SK-MEL-5 (cell line): ENCODE results near the gene DNAJB6. TPM values are rescaled to one million over a fixed set of nuclear protein-coding genes. Genes with fewer than 3 reads are reported as not detected.

ENCODE experiments used
- DNase-seq: peaks from one replicate; pipeline ENCODE4 v3.0.0-alpha.2; 2016; ENCODE audit warnings: low read depth, low spot score
- in situ Hi-C: cut with HindIII; loops from 2 replicates; pipeline ENCODE4 v1.10.0; 2016; ENCODE audit warnings: low sequenced_read_pairs, high pct_unique_total_duplicates, low pct_unique_long_range_greater_than_20kb
- total RNA-seq: library from RNA; depleted of rRNA; stranded (reverse); fragments of >200 nt; shearing (Covaris generic); gene quantifications from 2 replicates; pipeline ENCODE4 v1.2.3, GENCODE V29; 2014

Gene DNAJB6
- total RNA-seq, 1 experiment from 2014 or later, result 120 TPM

DNA sequence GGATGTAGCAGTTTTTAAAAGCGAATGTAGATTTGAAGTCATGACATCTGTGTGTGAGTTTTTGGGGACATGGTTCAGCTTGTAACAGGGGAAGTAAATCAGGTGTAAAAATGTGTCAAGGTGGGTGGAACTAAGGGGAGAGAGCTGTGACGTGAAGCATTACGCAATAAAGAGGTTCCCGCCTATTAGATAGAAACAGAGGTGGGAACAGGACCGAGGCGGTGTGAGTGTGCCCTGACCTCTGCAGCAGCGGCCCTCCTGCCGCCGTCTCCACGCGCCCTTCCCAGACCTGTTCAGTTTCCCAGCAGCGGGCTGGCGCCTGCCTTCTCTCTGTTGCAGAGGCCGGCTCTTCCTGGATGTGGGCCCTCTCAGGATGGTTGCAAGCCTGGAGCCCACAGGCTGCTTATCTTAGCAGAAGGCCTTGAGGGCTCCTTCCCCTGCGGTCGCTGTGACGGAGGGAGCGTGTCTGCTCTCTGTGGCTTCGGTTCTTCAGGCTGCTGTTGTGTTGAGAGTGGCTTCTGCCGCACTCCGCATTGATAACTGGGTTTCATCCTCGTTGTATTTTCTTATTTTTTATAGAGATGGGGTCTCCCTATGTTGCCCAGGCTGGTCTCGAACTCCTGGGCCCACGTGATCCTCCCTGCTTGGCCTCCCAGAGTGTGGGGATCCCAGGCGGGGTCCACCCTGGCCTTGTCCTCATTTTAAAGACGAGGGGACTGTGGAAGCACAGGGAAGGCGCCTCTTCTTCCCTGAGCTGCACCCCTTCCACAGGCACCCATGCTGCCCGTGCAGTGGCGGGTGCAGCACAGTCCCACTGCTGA is 65.0 kb downstream of the DNAJB6 start:
- DNase-seq, result no peak
- in situ Hi-C loops, result no loop called here

- DNase-seq, result no peak
- in situ Hi-C loops, result no loop called here
Measured at GRCh38 chr7:157402388-157402703, 65.5 kb downstream of the DNAJB6 start.

DNA sequence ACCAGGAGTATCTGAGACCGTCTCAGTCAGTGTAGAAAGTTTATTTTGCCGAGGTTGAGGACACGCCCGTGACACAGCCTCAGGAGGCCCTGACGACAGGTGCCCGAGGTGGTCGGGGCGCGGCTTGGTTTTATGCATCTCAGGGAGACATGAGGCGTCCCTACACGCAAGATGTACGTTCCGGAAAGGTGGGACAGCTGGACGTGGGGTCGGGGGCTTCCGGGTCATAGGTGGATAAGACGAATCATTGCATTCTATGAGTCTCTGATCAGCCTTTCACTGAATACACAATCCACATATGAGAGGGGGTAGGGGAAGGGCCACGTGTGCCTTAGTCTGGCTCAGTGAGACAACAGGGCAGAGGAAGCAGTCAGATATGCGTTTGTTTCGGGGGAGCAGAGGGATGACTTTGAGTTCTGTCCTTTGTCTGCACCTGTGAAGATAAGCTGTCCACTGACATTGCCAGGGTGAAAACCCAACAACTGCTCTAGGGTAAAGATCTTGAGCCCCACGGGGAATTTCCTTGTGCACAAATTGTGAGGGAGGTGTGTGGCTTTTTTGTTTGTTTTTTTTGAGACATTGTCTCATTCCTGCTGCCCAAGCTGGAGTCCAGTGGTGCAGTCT is 66.2 kb downstream of the DNAJB6 start:
- in situ Hi-C loops, result no loop called here
- no peak for DNase-seq

DNA sequence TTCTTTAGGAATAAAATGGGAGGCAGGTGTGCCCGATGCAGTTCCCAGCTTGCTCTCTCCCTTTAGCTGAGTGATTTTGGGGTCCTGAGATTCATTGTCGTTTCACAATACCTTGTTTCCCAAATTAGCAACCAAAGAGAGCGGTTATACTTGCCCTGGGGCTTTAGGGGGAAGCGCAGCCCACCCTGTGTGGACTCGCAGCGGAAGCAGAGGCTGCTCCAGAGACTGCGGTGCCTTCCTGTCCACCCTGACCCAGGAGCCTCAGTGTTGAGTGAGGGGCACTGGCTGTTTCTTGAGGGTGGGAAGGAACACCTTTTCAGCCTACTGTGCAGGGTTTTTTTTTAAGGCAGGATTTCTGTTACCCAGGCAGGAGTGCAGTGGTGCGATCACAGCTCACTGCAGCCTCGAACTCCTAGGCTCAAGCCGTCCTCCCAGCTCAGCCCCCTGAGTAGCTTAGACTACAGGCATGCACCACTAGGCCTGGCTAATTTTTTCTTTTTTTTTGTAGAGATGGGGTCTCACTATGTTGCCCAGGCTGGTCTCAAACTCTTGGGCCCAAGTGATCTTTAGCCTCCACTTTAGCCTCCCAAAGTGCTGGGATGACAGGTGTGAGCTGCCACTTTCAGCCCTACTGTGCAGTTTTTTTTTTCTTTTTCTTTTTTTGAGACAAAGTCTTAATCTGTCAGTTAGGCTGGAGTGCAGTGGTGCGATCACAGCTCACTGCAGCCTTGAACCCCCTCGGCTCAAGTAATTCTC is 67.0 kb downstream of the DNAJB6 start:
- no peak for DNase-seq
- in situ Hi-C loops, result no loop called here

- no peak for DNase-seq
- in situ Hi-C loops, result no loop called here
Measured at GRCh38 chr7:157404845-157405481, 68.2 kb downstream of the DNAJB6 start.

DNA sequence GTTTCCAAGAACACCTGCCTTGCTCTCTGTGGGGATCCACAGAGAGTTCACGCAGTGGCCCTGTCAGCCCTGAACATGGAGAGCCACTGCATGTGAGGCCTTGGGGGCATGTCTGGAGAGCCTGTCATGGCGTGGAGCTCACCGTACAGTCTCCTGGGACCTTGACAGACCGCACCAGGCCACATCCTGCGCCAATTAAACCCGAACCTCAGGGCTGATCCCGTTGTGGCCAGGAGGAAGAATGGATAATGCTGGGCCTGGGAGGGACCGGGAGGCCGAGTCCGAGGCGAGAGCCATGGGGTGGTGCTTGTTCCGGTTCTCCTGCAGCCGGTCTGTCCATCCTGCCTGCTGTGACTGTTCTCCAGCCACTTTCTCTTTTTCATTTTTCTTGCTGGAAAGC is 68.7 kb downstream of the DNAJB6 start:
- in situ Hi-C loops, result no loop called here
- DNase-seq, result no peak

- no peak for DNase-seq
- in situ Hi-C loops, result no loop called here
Measured at GRCh38 chr7:157405914-157406810, 69.4 kb downstream of the DNAJB6 start.

DNA sequence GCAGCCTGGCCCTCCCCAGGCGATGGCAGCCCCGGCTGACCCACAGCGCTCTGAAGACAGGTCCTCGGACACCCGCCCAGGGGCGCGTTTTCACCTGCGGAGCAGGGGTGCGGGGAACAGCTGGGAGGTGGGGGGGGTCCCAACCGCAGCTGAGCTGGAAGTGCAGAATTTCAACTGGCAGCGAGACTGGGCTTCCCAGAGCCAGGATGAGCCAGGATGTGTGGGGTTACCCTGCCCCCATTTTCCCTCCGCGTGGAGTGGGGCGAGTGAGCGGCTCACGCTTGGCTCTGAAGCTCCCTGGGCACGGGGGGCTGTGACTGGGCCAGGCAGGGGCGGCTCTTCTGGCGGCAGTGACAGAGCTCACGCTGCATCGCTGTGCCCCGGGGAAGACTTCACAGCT is 70.2 kb downstream of the DNAJB6 start:
- no peak for DNase-seq
- in situ Hi-C loops, result no loop called here

GRCh38 chr7:157407512-157408257 is 70.9 kb downstream of the DNAJB6 start:
- DNase-seq, result no peak
- in situ Hi-C loops, result no loop called here

- in situ Hi-C loops, result no loop called here
- DNase-seq, result no peak
Measured at GRCh38 chr7:157408258-157409101, 71.7 kb downstream of the DNAJB6 start.

GRCh38 chr7:157409149-157409752 is 72.4 kb downstream of the DNAJB6 start:
- in situ Hi-C loops, result no loop called here
- DNase-seq, result no peak

DNA sequence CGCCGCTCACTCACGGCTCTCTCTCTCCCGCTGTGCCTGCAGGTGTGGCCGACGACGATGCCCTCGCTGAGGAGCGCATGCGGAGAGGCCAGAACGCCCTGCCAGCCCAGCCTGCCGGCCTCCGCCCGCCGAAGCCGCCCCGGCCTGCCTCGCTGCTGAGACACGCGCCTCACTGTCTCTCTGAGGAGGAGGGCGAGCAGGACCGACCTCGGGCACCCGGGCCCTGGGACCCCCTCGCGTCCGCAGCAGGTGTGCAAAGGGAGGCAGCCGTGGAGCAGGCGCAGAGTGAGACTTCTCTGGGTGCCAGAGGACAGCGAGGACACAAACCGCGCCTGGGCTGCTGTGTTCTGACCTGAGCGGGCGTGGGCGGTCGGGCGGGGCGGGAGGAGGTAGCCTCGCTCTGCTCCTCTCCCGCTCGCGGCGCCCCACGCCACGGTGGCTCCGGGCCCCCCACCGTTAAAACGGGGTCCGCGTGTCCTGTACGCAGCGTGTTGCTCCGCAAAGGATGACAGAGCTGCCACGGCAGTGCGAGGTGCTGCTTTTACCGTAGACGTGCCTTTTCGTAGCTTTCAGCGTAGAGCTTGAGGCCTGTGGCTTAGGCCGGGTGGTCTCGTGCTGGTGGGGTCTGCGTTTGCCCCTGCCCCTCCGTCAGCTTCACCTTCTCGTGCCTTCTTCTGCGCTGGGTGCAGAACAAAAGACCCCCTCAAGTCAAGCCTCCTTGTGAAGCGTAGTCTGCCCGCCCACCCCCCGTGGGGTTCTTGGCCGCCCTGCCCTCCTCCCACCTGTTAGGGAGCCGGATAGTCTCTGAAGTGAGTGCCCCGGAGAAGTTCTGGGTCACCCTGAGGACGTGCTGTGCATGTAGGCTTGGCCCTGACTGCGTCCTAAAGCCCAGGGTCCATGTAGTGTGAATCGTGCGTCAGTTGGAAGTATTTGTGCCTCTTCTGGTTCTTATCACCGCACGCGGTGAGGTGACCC is 73.2 kb downstream of the DNAJB6 start:
- in situ Hi-C loops, result no loop called here
- DNase-seq, result no peak

- in situ Hi-C loops, result no loop called here
- DNase-seq, result no peak
Measured at GRCh38 chr7:157410831-157411556, 74.2 kb downstream of the DNAJB6 start.

DNA sequence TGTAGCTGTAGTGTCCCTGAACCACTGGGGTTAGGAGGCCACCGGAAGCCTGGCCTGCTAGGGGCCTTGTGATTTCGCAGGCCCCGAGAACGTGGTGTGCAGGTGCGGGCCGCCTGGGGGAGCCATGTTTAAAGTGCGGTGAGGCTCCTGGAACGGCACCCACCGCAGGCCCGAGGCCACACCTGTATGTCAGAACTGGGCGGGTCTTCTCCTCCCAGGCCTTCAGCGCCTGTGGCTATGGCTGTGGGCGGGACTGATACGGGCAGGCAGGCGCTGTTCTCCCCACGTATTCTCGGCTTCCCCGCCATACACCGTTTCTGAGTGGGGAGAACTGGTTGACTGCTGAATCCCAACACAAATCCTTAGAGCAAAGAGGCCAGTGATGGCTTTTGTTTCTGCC is 74.8 kb downstream of the DNAJB6 start:
- in situ Hi-C loops, result no loop called here
- DNase-seq, result no peak
